Articular chondrocyte of knee joint (primary cell): ENCODE results near the gene PPM1B. TPM values are rescaled to one million over a fixed set of nuclear protein-coding genes. Genes with fewer than 3 reads are reported as not detected.

Source experiments
- small RNA-seq: library from RNA; depleted of rRNA; stranded (forward); fragments of <200 nt; gene quantifications from one replicate; pipeline ENCODE3, GENCODE V24; 2012
- total RNA-seq: library from RNA; depleted of rRNA; stranded (reverse); fragments of >200 nt; gene quantifications from 2 replicates; pipeline ENCODE4 v1.2.3, GENCODE V29; 2012

The PPM1B gene
- 15.9 and 17.4 TPM in 2 replicates for total RNA-seq

GRCh38 chr2:44168681-44169154 is at the start of gene PPM1B:
PPM1B (plus strand) TSS chr2:44168875; CDS start chr2:44201200, 32,325 bp downstream.

Small RNA genes within 50 kb of the gene (small RNA-seq; reads per million reads assigned to genes)
- not detected for gene RNU6-566P

Other genes starting within 250 kb of the PPM1B start
- gene LRPPRC, start 172.9 kb upstream of the PPM1B start, total RNA-seq = 65.9 and 67.2 TPM in 2 replicates
- not detected in 2 replicates for gene SLC3A1, start 106.6 kb downstream of the PPM1B start, total RNA-seq
- gene PREPL, start 192.6 kb downstream of the PPM1B start, total RNA-seq = 47.6 and 71.8 TPM in 2 replicates
- 10.1 and 12.0 TPM in 2 replicates for gene CAMKMT, start 193.1 kb downstream of the PPM1B start, total RNA-seq